CD1c-positive myeloid dendritic cell (primary cell): ENCODE data around the gene SCN3B.
A peak's percentile ranks its signal among the peaks of the same experiment; 100 is the strongest.

Experiments
- DNase-seq: peaks from one replicate; pipeline ENCODE4 v3.0.0-alpha.2; 2016; ENCODE audit errors: extremely low spot score

SCN3B gene

GRCh38 chr11:123597859-123598258 is 56.6 kb downstream of the SCN3B start:
- no peak for DNase-seq

- DNase-seq: no peak
Measured at GRCh38 chr11:123594921-123595320, 59.5 kb downstream of the SCN3B start.

- DNase-seq: no peak
Measured at GRCh38 chr11:123594188-123594901, 60.1 kb downstream of the SCN3B start.

- DNase-seq: no peak
Measured at GRCh38 chr11:123593570-123593969, 60.9 kb downstream of the SCN3B start.

GRCh38 chr11:123590296-123590912 is 64.0 kb downstream of the SCN3B start:
- DNase-seq: no peak

- DNase-seq: no peak
Measured at GRCh38 chr11:123588864-123589262, 65.6 kb downstream of the SCN3B start.

- DNase-seq: no peak
Measured at GRCh38 chr11:123588117-123588863, 66.1 kb downstream of the SCN3B start.

- DNase-seq: no peak
Measured at GRCh38 chr11:123587559-123587958, 66.9 kb downstream of the SCN3B start.

- no peak for DNase-seq
Measured at GRCh38 chr11:123587044-123587443, 67.4 kb downstream of the SCN3B start.

GRCh38 chr11:123586568-123586967 is 67.9 kb downstream of the SCN3B start:
- DNase-seq: no peak

GRCh38 chr11:123585706-123586105 is 68.7 kb downstream of the SCN3B start:
- no peak for DNase-seq

- DNase-seq: no peak
Measured at GRCh38 chr11:123585206-123585605, 69.2 kb downstream of the SCN3B start.

GRCh38 chr11:123584737-123585136 is 69.7 kb downstream of the SCN3B start:
- DNase-seq: no peak

GRCh38 chr11:123584186-123584585 is 70.2 kb downstream of the SCN3B start:
- no peak for DNase-seq

GRCh38 chr11:123582992-123583504 is 71.4 kb downstream of the SCN3B start:
- no peak for DNase-seq

GRCh38 chr11:123581651-123582399 is 72.6 kb downstream of the SCN3B start:
- DNase-seq: no peak

- peak; percentile 69 for DNase-seq
Measured at GRCh38 chr11:123580557-123581275, 73.7 kb downstream of the SCN3B start.

GRCh38 chr11:123580137-123580536 is 74.3 kb downstream of the SCN3B start:
- DNase-seq: no peak

GRCh38 chr11:123579482-123579812 is 75.0 kb downstream of the SCN3B start:
- no peak for DNase-seq
